GM12878 (cell line): ENCODE measurements around the gene KRR1. TPM values are rescaled to one million over a fixed set of nuclear protein-coding genes. Genes with fewer than 3 reads are reported as not detected.

ENCODE experiments used
- BACH1 ChIP-seq: fragments of 450-650 bp; IDR thresholded peaks from 2 replicates; pipeline ENCODE4 v1.6.1; 2017; ENCODE audit warnings: mild to moderate bottlenecking, borderline replicate concordance
- NFIC ChIP-seq: IDR thresholded peaks from 2 replicates; pipeline ENCODE4 v1.6.1; 2012; ENCODE audit warnings: low read depth, mild to moderate bottlenecking, inconsistent platforms, low read length, moderate library complexity
- NFYA ChIP-seq: IDR thresholded peaks from 2 replicates; pipeline ENCODE4 v1.6.1; 2011; ENCODE audit warnings: low read depth, mild to moderate bottlenecking, low read length, improper control_type of control experiment, borderline replicate concordance
- NR2C2 ChIP-seq: IDR thresholded peaks from 2 replicates; pipeline ENCODE4 v1.6.1; 2011; ENCODE audit warnings: borderline replicate concordance, low read depth; ENCODE audit not compliant: control insufficient read depth, insufficient read length
- SREBF1 ChIP-seq: IDR thresholded peaks from 2 replicates; pipeline ENCODE4 v1.6.1; 2012; ENCODE audit warnings: mild to moderate bottlenecking, low read length
- SREBF2 ChIP-seq: IDR thresholded peaks from 2 replicates; pipeline ENCODE4 v1.6.1; 2012; ENCODE audit warnings: mild to moderate bottlenecking, low read length
- TAF1 ChIP-seq: IDR thresholded peaks from 2 replicates; pipeline ENCODE4 v1.6.1; 2011; ENCODE audit warnings: mild to moderate bottlenecking, low read depth, low read length, borderline replicate concordance
- TCF3 ChIP-seq: IDR thresholded peaks from 2 replicates; pipeline ENCODE4 v1.6.1; 2012; ENCODE audit warnings: low read depth, mild to moderate bottlenecking, low read length, borderline replicate concordance; ENCODE audit not compliant: insufficient read depth
- ZNF207 ChIP-seq: fragments of 450-650 bp; IDR thresholded peaks from 2 replicates; pipeline ENCODE4 v1.6.1; 2014; ENCODE audit warnings: antibody characterized with exemption, mild to moderate bottlenecking, borderline replicate concordance
- polyA plus RNA-seq, 11 experiments: library from polyadenylated mRNA; depleted of rRNA in 4 of 11; unstranded in 6 of 11; stranded (reverse) in 5 of 11; fragments of >200 nt; fragmentation: Nextera tagmentation in 4 of 11; fragmentation: Illumina TruSeq in 1 of 11; extraction: Ambion mirVana in 4 of 11; extraction: Trizol in 1 of 11; gene quantifications; 1 replicate in 1 of 11; 2 replicates in 10 of 11; pipeline versions ENCODE4 v1.2.1 to v1.2.3, GENCODE V29; 2011 to 2016; ENCODE audit warnings: inconsistent platforms in 2 of 11, missing spikeins in 2 of 11, low read depth in 1 of 11
- total RNA-seq, 4 experiments: library from RNA; depleted of rRNA in 3 of 4; stranded (reverse); fragments of >200 nt in 3 of 4; fragmentation: Illumina TruSeq in 1 of 4; extraction: Trizol in 1 of 4; gene quantifications; 2 replicates each; pipeline versions ENCODE4 v1.2.1 to v1.2.3, GENCODE V29; 2013 to 2021
- TF ChIP-seq, protein P1 (sequence below): fragments of 450-650 bp; formaldehyde crosslinking; IDR thresholded peaks from 2 replicates; pipeline ENCODE4 v1.5.0; 2022; ENCODE audit warnings: mild to moderate bottlenecking, missing genetic modification characterization
- TF ChIP-seq, protein P2 (sequence below): IDR thresholded peaks from 2 replicates; pipeline ENCODE4 v1.6.1; 2011; ENCODE audit warnings: mild to moderate bottlenecking, low read depth, low read length, moderate library complexity; ENCODE audit not compliant: insufficient replicate concordance
- TF ChIP-seq, protein P3 (sequence below): IDR thresholded peaks from 2 replicates; pipeline ENCODE4 v1.6.1; 2011; ENCODE audit warnings: borderline replicate concordance, low read depth, mild to moderate bottlenecking, moderate library complexity, mixed read lengths, low read length; ENCODE audit not compliant: insufficient read depth; ENCODE audit errors: extremely low read length

KRR1 gene
- total and polyA plus RNA-seq, 10 of the 15 experiments (the other 5 are each of a cell fraction or from before 2014, with no cell fraction given) = 29.6 to 103 (median 75.3) TPM

DNA sequence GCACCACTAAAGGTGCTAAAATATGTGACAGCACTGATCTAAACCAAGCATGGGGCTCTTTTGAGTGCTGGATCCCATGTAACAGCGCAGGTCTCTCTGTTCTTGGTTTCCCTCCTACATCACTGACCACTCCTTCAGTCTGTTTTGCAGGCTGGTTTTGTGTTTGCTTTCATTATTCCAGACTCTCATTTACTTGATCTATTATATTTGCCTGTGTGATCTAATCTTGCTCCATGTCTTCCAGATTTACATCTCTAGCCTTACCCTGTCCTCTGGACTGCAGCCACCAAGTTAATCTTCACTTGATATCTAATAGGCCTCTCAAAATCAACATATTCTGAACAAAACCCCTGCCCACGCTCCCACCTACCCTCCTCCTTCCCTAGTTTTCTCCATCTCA lies 22.2 kb downstream of the KRR1 start (continued):
- TF ChIP-seq ZNF207 (no peak), NR2C2 (no peak), SREBF1 (no peak), NFYA (no peak), TAF1 (no peak), BACH1 (no peak), NFIC (no peak), TCF3 (no peak), SREBF2 (no peak)
- TF ChIP-seq, protein P1, sequence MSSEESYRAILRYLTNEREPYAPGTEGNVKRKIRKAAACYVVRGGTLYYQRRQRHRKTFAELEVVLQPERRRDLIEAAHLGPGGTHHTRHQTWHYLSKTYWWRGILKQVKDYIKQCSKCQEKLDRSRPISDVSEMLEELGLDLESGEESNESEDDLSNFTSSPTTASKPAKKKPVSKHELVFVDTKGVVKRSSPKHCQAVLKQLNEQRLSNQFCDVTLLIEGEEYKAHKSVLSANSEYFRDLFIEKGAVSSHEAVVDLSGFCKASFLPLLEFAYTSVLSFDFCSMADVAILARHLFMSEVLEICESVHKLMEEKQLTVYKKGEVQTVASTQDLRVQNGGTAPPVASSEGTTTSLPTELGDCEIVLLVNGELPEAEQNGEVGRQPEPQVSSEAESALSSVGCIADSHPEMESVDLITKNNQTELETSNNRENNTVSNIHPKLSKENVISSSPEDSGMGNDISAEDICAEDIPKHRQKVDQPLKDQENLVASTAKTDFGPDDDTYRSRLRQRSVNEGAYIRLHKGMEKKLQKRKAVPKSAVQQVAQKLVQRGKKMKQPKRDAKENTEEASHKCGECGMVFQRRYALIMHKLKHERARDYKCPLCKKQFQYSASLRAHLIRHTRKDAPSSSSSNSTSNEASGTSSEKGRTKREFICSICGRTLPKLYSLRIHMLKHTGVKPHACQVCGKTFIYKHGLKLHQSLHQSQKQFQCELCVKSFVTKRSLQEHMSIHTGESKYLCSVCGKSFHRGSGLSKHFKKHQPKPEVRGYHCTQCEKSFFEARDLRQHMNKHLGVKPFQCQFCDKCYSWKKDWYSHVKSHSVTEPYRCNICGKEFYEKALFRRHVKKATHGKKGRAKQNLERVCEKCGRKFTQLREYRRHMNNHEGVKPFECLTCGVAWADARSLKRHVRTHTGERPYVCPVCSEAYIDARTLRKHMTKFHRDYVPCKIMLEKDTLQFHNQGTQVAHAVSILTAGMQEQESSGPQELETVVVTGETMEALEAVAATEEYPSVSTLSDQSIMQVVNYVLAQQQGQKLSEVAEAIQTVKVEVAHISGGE (CRISPR knock-in tag) = no peak
- TF ChIP-seq, protein P2, sequence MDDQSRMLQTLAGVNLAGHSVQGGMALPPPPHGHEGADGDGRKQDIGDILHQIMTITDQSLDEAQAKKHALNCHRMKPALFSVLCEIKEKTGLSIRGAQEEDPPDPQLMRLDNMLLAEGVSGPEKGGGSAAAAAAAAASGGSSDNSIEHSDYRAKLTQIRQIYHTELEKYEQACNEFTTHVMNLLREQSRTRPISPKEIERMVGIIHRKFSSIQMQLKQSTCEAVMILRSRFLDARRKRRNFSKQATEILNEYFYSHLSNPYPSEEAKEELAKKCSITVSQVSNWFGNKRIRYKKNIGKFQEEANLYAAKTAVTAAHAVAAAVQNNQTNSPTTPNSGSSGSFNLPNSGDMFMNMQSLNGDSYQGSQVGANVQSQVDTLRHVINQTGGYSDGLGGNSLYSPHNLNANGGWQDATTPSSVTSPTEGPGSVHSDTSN = no peak
- TF ChIP-seq, protein P3, sequence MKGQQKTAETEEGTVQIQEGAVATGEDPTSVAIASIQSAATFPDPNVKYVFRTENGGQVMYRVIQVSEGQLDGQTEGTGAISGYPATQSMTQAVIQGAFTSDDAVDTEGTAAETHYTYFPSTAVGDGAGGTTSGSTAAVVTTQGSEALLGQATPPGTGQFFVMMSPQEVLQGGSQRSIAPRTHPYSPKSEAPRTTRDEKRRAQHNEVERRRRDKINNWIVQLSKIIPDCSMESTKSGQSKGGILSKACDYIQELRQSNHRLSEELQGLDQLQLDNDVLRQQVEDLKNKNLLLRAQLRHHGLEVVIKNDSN = no peak
